ENCODE measurements around the gene CYRIA.

DNA sequence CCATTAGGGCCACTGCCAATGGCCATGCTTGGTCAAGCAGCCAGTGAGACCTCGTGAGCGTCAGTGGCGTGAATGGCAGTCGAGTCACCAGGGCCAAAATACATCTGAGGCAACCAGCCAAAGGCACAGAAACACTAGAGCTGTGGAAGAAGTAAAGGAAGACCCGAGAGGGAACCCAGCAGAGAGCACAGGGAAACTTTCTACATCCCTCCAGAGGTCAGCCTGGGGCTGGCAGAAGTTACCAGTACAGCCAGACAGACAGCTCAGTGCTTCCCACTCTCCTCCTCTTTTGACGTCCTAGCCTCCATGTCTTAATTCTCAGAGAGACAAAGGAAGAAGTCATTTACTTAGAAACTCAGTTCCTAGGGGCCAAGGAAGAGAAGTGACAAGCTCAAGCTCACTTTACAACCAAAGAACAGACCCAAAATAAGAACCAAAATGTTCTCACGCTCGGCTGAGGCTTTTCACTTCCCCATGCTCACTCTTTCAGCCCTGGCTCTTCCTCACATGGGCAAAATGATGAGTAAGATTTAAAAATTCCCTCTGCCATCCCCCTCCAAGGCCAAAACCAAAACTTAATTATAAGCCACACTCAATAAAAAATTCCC, 8.7 kb downstream of the CYRIA start:
- TF ChIP-seq, protein P1, sequence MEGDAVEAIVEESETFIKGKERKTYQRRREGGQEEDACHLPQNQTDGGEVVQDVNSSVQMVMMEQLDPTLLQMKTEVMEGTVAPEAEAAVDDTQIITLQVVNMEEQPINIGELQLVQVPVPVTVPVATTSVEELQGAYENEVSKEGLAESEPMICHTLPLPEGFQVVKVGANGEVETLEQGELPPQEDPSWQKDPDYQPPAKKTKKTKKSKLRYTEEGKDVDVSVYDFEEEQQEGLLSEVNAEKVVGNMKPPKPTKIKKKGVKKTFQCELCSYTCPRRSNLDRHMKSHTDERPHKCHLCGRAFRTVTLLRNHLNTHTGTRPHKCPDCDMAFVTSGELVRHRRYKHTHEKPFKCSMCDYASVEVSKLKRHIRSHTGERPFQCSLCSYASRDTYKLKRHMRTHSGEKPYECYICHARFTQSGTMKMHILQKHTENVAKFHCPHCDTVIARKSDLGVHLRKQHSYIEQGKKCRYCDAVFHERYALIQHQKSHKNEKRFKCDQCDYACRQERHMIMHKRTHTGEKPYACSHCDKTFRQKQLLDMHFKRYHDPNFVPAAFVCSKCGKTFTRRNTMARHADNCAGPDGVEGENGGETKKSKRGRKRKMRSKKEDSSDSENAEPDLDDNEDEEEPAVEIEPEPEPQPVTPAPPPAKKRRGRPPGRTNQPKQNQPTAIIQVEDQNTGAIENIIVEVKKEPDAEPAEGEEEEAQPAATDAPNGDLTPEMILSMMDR (conservative IDR thresholded peaks at IDR 0.05; ENCODE audit: low read depth, low read length): no peak
- TF ChIP-seq EZH2 (IDR thresholded peaks at IDR 0.05; ENCODE audit: borderline replicate concordance, low read depth, low read length, poor library complexity, severe bottlenecking): no peak
